LNCAP (cell line): ENCODE measurements around the gene TNFSF4.

Experiments used
- TF ChIP-seq, protein P1 (sequence below): fragments of 450-650 bp; IDR thresholded peaks from 2 replicates; pipeline ENCODE4 v1.5.1; 2017; ENCODE audit warnings: mild to moderate bottlenecking

The TNFSF4 gene

DNA sequence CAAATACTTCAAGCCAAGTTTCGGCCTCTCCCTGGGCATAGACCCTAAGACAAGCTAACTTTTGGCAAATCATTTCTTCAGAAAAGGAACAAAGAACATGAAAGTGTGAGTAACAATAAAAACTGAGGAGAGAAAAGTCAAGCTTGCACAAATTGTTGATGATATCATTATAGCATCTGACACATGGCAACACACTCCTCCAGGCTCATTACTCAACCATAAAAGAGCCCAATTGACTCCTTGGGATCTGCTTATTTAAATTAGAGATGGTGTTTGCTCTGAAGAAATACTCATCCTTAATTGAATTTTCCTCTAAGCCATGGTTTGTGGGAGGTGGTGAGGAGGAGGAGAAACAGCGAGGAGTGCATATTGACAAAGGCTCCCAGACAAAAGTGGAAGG lies 54.5 kb downstream of the TNFSF4 start:
- TF ChIP-seq, protein P1, sequence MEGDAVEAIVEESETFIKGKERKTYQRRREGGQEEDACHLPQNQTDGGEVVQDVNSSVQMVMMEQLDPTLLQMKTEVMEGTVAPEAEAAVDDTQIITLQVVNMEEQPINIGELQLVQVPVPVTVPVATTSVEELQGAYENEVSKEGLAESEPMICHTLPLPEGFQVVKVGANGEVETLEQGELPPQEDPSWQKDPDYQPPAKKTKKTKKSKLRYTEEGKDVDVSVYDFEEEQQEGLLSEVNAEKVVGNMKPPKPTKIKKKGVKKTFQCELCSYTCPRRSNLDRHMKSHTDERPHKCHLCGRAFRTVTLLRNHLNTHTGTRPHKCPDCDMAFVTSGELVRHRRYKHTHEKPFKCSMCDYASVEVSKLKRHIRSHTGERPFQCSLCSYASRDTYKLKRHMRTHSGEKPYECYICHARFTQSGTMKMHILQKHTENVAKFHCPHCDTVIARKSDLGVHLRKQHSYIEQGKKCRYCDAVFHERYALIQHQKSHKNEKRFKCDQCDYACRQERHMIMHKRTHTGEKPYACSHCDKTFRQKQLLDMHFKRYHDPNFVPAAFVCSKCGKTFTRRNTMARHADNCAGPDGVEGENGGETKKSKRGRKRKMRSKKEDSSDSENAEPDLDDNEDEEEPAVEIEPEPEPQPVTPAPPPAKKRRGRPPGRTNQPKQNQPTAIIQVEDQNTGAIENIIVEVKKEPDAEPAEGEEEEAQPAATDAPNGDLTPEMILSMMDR, result no peak

DNA sequence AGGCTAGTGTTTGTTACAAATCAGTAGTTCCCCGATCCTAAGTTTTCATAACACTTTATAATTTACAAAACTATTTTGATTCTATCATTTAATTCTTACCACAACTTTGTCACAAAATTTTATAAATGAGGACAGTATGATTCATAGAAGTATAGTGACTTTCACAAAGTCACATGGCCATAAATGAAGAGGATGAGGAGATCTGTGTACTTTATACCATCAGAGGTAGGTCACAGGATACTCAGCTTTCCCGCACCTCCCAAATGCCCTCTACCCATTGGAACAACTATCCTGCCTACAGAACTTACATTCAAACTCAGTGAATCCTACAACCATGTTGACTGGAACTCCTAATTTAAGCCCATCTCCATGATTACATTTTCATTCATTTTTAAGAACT lies 56.3 kb downstream of the TNFSF4 start:
- TF ChIP-seq, protein P1, result no peak

DNA sequence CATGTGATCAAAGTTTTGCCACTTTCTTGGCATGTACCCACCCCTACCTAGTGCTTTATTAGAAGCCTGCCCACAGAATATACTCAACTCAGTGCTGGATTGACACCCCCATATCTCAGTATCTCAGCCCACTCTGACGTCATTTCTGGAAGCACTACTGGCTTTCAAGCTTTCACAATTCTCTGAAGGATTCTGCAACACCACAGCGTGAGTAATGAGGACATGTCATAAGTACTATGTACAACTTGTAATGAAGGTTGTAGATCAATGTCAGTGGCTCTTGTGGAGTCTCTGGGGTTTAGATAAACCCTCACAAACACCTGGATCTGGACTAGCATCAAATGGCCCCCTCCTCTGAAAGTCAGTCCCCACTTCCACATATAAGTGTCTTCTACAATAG lies 57.2 kb downstream of the TNFSF4 start:
- TF ChIP-seq, protein P1, result no peak

DNA sequence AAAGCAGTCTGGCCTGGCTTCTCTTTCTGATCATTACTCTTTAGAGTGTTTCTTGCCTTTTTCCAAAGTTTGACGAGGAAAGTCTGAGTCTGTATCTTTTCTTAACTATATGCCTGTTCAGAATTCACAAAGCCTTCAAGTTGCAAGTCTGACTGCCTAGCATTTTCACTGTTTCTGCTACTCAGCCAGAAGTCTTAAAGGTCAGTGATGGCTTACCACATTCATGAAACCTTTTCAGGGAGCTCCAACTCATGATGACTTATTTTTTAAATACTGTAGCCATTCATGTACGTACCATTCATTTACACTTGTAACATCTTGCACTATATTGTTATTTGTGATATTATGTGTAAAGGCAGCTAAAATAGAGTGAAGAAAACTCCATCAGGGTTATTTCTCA lies 58.2 kb downstream of the TNFSF4 start:
- TF ChIP-seq, protein P1, result no peak

DNA sequence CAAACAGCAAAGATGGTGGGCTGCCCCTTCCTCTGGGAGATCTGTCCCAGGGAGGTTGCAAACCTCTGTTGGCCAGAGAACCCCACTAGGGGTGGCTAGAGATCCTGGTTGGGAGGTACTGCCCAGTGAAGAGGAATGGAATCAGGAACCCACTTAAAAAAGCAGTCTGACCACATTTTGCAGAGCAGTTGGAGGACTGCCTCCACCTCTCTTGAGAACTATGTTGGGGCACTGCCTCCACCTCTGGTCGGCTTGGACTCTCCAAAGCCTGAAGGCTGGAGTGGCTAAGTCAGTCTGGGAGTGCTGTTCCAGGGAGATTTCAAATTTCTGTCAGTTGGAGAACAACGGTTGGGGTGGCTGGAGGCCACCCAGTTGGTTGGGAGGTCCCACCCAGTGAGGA lies 58.6 kb downstream of the TNFSF4 start:
- TF ChIP-seq, protein P1, result no peak

DNA sequence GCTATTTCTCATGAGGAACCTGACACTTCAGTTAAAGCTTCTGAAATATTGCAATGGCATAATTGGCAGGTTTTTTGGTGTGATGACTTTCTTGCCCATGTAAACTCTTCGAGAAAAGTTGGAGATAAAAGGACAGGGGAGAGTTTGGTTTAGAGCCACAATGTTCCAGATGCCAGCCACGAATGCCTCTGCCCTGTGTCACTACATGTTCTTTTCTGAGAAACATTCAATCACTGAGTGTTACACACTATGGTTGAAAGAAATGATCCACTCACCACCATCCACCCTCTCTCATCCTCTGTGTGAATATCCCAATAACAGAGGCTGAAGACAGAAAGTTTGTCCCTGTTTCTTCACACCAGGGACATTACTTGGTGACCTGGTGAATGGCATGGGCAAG lies 66.4 kb downstream of the TNFSF4 start:
- TF ChIP-seq, protein P1, result no peak

DNA sequence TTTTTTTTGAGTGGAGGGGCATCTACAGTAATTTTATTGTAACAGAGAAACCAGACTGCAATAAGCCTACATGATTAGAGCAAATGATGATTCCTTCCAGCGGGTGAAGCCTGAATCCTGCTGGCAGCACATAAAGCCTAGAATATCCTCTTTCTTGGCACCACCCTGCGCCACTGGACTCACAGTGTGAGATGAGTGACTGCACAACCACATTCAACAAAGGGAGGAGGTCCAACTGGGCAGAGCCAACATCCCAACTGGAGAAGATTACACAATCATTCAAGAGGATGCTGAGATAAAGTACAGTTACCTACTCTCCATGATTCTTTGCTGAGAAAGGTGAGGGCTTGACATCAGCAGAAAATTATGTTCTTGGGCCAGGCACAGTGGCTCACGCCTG lies 67.4 kb downstream of the TNFSF4 start:
- TF ChIP-seq, protein P1, result no peak

DNA sequence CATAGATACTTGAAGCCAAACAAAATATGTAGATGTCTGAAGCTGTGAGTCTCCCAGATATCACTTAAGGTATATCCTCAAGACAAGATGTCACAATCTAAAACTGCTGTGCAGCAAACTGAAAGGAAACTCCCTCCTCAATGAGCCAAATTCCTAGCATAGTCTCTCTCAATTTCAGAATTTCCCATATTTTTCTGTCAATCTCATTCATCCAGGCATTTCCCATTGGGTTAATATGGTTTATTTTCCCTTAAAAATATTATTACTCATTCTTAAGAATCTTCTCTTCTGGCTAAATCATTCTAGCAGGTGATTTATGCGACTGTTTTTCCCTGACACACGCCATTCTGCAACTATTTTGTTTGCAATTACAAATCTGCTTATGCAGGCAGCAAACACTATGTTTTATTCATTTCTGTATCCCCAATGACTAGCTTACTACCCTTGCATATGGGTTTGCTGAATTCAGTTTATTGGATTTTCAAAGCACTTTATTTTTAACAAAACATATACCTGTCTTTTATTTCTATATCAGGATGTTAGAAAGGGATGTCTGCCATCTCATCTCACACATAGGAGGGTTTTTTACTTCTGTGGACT lies 69.9 kb downstream of the TNFSF4 start:
- TF ChIP-seq, protein P1, result no peak
